Measurements from ENCODE around the gene DYNC2I2.

DYNC2I2 gene

GRCh38 chr9:128635266-128636023 lies 21.2 kb downstream of the DYNC2I2 start:
- no peak for DNase-seq

DNA sequence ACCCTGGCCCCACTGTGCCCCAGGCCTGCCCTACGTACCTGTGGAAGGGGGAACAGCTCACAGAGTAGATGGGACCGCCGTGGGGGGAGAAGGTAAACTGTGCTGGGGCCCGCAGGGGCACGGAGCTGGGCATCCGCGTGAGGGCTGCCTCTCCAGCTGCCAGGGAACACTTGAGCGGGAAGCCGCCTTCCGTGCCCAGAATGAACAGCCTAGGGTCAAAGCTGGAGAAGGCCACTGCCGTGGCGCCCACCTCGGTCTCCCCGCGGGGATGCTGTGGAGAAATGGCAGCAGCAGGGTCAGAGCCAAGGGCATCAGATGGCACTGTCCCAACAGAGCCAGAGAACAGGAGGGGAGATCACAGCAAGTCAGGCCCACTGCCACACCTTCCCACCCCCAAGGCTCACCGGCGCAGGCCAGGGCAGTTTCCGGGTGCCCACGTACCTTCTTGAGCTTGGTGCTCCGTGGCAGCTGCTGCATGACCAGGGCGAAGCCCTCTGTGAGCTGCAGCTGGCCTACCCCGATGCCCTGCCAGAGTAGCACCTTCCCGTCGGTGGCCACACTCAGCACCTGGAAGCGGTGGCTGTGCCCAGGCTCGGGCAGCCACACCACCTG lies 21.9 kb downstream of the DYNC2I2 start:
- no peak for DNase-seq

GRCh38 chr9:128634111-128634510 lies 22.5 kb downstream of the DYNC2I2 start:
- no peak for DNase-seq

- DNase-seq, result no peak
Observed at GRCh38 chr9:128633601-128634000, 23.0 kb downstream of the DYNC2I2 start.

DNA sequence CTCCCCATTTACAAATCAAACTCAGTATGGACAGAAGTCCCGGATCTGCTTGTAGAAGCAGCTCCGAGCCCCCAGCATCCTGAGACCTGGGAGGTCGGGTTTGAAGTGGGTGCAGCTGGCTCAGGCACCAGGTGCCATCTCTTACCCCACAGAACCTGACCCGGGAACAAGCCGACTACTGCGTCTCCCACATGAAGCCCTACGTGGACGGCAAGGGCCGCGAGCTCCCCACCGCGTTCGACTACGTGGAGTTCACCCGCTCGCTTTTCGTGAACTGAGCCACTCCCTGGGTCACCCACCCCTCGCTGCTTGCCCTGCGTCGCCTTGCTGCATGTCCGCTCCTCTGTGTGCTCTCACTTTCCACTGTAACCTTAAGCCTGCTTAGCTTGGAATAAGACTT lies 23.6 kb downstream of the DYNC2I2 start:
- no peak for DNase-seq

DNA sequence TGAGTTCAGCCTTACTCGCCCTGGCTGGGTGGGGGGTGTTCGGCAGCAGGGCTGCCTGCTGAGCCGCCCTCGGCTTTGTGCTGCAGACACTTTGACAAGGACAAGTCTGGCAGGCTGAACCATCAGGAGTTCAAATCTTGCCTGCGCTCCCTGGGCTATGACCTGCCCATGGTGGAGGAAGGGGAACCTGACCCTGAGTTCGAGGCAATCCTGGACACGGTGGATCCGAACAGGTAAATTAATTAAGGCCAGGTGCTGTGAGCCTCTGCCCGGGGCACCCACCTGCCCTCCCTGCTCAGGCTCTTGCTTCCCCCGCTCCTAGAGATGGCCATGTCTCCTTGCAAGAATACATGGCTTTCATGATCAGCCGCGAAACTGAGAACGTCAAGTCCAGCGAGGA lies 24.2 kb downstream of the DYNC2I2 start:
- no peak for DNase-seq

- no peak for DNase-seq
Observed at GRCh38 chr9:128632066-128632465, 24.6 kb downstream of the DYNC2I2 start.

GRCh38 chr9:128631636-128632035 lies 25.0 kb downstream of the DYNC2I2 start:
- DNase-seq, result no peak

GRCh38 chr9:128629852-128630545 lies 26.6 kb downstream of the DYNC2I2 start:
- DNase-seq, result no peak

- DNase-seq, result no peak
Observed at GRCh38 chr9:128629136-128629535, 27.5 kb downstream of the DYNC2I2 start.

DNA sequence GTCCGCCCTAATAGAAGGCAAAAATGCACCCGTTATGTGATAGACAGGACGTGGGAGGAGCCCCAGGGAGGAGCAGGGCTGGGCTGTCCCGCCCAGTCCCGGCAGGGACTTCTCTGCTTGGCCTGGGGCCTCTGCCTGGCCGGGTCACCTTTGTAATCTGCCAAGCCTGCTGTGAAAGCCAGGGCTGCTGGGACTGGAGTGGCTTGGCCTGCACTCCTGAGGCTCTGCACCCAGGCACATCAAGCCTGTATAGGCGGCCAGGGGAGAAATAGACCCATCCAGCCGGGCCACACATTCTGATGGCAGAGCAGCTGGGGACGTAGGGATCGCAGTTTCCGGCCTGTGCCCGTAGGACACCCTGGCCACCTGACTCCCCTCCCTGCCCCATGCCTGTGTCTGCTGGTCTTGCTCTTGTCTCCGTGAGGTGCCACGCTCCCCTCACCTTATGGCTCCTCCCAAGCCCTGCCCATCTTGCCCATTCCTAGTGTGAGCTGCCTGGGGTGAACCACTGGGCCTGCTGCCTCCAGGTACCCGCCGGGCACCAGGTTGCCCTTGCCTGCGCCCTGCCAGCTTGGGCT lies 28.1 kb downstream of the DYNC2I2 start:
- no peak for DNase-seq

DNA sequence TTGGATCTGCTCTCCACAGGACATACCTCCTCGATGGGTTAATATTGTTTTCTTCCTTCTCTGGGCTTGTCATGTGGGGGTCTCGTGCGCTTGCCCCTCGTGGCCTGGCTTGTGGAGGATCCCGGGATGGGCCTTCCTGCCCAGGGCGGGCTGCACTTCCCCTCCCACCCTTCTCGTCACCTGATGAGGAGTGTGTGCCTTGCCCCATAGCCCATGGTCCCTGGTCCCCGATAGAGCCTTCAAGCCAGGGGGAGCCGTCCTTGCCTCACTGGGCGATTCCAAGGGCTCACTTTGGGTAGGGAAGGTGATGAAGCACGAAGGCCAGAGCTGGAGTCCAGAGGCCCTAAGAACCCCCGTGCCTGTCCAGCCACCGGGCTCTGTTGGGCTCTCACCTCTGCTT lies 28.7 kb downstream of the DYNC2I2 start:
- no peak for DNase-seq

- DNase-seq, result no peak
Observed at GRCh38 chr9:128627127-128627715, 29.4 kb downstream of the DYNC2I2 start.

DNA sequence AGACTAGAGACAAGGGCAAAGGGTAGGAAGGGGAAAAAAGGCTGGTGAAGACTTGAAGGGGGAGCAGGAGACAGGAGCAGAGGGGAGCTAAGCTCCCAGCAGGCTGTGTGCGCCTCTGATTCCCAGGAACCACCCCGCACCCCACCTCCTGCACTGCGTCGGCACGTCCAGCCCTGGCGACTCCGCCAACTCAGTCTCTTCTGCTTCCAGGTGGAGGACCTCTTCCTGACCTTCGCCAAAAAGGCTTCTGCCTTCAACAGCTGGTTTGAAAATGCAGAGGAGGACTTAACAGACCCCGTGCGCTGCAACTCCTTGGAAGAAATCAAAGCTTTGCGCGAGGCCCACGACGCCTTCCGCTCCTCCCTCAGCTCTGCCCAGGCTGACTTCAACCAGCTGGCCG lies 30.5 kb downstream of the DYNC2I2 start:
- DNase-seq, result no peak

- no peak for DNase-seq
Observed at GRCh38 chr9:128625391-128626146, 31.1 kb downstream of the DYNC2I2 start.

DNA sequence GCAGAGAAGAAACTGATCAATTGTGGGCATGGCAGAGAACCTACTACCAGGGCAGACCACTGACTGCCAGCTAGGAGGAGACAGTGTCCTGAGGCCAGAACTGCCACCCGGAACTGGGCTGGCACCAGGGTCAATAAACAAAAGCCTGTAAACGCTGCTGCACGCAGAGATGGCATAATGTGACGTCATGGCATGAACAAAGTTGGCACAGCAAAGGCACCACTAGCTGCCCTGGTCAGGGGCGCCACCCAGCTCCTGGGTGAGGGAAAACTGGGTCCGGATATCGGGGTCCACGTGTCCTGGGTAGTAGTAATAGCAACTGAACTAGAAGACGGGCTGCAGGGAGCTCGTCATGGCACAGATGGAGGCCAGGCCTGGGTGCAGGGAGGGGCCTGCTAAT lies 32.1 kb downstream of the DYNC2I2 start:
- DNase-seq, result no peak

- no peak for DNase-seq
Observed at GRCh38 chr9:128621730-128622455, 34.8 kb downstream of the DYNC2I2 start.

- no peak for DNase-seq
Observed at GRCh38 chr9:128619779-128620178, 36.9 kb downstream of the DYNC2I2 start.

- no peak for DNase-seq
Observed at GRCh38 chr9:128619127-128619526, 37.5 kb downstream of the DYNC2I2 start.

GRCh38 chr9:128617943-128618342 lies 38.7 kb downstream of the DYNC2I2 start:
- no peak for DNase-seq

- no peak for DNase-seq
Observed at GRCh38 chr9:128615571-128615970, 41.1 kb downstream of the DYNC2I2 start.

DNA sequence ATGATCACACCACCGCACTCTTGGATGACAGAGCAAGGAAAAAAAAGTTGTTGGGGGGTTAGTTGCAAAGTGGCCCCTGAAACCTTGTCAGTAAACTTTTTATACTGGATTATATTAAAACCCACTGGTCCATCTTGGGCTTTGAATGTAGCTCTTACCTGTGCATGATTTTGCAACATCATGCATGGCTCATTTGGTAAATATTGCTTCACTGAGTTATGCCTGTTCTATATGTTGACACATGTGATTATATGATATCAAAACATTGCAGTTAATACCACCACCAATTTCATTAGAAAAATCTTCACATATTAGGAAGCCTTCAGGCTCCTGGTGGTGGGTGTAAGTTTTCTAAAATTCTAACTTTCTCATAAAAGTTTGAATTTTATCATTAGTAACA lies 41.9 kb downstream of the DYNC2I2 start:
- DNase-seq, result no peak
